Measurements from ENCODE around the gene HOXA7.

HOXA7 gene

GRCh38 chr7:27156508-27156898, at the start of gene HOXA7:
Gene HOXA7, minus strand, starts transcription at chr7:27156675. Its CDS starts 130 bp downstream, at chr7:27156545.
- DNase-seq = no peak

DNA sequence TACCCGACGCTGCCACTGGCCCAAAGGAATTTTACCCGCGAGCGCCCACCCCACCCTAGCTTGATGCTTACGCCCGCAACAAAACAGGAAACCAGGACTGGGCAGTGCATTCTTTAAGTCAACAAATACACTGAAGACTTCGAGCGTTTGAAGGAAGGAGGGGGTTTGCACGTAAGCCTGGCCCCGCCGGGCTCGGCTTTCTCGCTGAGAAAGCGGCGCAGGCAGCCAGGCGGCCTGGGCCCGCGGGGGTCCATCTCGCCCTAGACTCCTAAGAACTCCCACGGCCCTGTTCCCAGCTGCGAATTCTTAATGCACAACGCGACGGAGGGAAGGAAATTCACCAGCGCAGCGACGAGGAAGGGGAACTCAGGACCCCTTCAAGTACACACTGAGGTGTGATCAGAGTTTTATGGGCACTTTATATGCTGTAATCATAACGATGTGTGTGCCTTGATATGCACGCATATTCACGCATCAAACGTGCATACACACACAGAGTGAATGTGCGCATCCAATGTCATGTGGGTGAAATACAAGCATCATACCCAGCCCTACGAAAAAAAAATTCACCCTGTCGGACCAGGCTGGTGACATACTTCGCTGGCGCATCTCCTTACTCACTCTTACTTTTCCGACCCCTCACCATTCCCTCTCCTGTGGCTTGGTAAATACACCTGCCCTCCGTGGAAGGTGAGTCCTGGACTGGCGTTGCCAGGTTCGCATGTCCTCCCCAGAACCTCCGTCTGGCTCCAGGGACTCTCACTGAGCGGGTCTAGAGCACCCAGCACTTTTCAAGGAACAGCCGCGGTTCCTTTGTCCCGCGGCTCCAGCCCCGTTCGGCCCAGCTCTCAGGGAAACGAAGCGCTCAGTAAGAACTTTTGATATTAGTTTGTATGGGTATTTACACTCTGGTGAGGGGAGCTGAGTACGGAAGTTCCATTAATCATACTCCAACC, 49.1 kb upstream of the HOXA7 start:
- no peak for DNase-seq

- no peak for DNase-seq
Measured at GRCh38 chr7:27204851-27205322, 48.4 kb upstream of the HOXA7 start.

- DNase-seq = no peak
Measured at GRCh38 chr7:27203964-27204594, 47.6 kb upstream of the HOXA7 start.

DNA sequence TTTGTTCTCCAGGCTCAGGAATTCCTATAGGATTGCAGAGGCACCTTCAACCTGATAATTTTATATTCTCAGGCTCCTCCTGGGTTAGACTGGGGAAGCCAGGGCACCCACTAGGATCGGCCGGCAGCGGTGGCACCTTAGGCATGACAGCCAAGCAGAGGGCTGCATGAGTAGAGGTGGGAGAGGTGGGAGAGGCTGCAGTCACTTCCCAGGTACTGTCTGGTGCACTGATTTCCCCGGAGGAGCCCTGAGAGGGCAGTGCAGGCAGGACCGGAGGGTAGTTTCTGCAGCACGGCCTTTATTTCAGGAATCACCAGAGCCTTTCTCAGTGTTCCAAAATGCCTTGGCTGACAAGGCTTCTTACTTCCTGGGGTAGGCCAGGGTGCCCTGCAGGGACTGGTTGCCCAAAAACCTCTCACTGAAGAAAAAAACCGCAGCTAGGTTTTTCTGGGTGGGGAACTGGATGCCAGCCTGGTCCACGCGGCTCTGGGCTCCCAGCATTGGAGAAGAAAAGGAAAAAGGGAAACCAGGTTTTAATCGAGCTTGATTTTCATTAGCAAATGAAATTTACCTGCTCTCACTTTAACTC, 47.0 kb upstream of the HOXA7 start:
- DNase-seq = no peak

GRCh38 chr7:27202862-27203134, 46.3 kb upstream of the HOXA7 start:
- DNase-seq = no peak

DNA sequence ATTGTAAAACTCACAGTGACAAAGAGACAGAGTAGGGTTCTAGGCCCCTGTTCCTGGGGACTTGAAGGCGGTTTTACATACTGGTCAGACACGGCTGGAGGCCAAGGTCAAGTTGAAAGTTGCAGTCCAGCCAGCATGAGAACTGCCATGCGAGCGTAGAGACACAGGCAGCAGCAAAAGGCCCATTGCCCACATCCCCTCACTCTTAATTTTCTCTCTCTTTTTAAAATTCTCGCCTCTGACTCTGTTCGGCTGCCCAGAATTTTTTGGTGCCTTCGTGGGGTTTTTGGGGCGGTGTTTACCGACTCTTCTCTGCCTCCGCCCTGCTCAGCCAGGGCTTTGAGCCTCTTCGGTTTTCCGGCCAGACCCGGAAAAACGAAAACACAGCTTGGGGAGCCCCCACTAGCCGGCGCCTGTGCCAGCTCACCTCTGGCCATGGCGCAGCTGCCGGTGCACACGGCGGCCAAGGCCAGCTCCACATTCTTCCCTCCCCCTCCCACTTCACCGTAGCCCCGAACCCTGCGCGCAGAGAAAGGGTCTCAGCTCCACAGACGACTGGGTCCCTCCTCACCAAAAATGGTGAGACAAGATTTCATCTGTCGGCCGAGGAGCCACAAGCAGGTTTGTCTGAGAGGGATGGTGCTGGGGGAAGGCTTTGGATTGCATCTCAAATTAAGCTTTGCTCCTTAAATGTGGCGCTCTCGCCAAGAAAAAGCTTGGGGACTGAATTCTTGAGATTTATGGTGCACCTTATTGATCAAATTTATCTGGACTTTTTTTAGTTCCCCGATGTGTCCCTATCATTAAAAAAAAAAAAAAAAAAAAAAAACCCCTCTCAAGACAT, 45.8 kb upstream of the HOXA7 start:
- no peak for DNase-seq

GRCh38 chr7:27201580-27202017, 45.1 kb upstream of the HOXA7 start:
- no peak for DNase-seq

DNA sequence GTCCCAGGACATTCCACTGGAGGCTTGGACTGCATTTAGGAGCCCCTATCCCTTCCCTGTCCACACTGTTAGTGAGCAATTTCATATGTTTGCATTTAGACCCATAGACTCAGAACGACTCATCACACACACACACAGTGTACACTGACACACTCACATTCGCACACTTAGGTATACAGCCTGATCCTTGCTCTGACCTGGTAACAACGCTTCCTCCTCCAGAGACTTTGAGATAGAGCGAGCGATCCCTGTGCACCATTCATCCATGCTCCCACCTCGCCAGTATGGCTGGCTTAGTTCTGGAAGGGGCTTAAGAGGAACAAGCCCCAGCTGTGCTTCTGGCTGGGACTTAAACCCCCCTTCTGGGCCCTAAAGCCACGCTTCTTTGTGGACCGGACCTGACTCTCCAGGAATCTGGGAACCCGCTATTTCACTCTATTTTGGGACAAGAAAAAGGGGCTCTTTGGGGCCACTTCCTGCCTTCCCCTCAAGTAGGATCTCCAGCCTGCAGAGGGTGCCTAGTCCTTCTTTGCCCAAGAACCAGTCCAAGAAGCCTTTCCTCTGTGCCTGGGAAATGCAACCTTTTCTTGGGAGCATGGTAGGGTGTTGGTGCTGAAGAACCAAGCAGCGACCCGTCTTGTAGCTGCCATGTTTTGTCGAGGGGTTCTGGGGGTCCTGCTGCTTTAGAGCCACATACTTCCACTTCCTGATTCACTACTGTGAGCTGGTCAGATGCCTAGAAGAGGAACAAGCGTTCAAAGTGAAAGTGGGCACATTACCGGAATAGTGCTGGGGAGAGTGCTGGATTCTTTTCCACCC, 44.5 kb upstream of the HOXA7 start:
- DNase-seq = no peak

GRCh38 chr7:27199849-27200760, 43.6 kb upstream of the HOXA7 start, which contains the start of gene HOXA13:
Gene HOXA13, minus strand, starts transcription at chr7:27200091. Its CDS starts 14 bp downstream, at chr7:27200077.
- DNase-seq = no peak

GRCh38 chr7:27198871-27199801, 42.7 kb upstream of the HOXA7 start:
- no peak for DNase-seq

GRCh38 chr7:27198138-27198841, 41.8 kb upstream of the HOXA7 start:
- DNase-seq = no peak

DNA sequence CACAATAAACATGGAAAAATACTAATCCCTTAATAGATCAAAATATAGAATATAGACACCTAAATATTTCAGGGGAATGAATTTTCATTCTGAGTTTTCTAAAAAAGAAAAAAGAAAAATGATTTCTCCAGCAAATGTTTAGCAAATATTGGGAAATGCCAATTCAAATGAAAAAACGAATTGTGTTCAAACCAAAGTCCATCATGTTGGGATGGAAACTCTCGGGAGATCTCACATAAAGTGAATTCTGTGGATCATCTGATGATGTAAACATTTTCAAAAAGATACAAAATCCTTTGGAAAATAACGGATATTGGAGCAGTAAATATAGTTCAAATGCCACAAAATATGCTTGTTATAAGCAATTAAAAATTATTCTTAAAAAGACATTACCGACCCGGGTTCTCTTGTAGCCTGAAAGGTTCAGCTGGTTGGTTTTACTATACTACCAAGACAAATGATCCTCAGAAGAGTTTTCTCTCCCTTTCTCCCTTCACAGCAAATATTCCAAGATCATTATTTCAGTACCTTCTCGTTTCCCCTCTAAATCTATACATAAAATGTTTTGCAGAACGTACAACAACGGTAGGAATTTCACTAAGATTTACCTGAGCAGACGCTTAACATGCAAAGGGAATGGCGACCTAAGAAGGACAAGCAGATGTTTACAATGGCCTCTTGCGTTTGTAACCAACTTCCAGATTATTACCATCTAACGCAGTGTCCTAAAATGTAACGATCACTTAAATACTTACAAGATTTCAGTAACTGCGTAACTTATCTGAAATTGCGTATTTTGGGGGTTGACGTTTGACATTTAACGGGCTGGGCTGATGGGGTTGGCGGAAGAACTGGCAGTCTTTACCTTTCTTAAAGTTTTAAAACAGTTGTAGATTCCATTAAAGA, 40.9 kb upstream of the HOXA7 start:
- no peak for DNase-seq

- DNase-seq = peak; percentile 82
Measured at GRCh38 chr7:27196287-27196767, 39.9 kb upstream of the HOXA7 start.

GRCh38 chr7:27194686-27195379, 38.4 kb upstream of the HOXA7 start:
- DNase-seq = no peak

DNA sequence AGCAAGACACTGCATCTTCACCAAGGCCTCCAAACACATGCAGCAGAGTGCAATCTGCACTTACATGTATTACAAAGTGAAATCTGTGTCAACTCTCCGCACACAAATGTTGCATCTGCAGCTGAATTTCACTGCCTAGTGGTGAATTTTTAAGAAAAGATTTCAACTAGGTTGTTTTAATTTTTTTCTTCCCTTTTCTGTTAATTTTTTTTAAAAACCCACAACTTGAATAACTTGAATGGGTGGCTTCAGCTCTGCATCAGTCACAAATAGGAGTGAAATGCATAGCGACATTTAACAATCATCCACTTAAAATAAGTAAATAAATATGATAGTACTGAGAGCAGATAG, 37.5 kb upstream of the HOXA7 start:
- no peak for DNase-seq

GRCh38 chr7:27193335-27194001, 37.0 kb upstream of the HOXA7 start:
- DNase-seq = no peak

Measured in CD4-positive, alpha-beta T cell treated with Interleukin-21 for 1 hour (primary cell).